GOT3 (cell line): Measurements from ENCODE around the gene PIP5K1B.

Experiments used
- DNase-seq: peaks from one replicate; lab custom pipeline; 2025; ENCODE audit warnings: mixed read lengths; lab: John Stamatoyannopoulos, UW

Gene PIP5K1B

GRCh38 chr9:68852941-68853340, 147.9 kb downstream of the PIP5K1B start:
- DNase-seq = no peak

- no peak for DNase-seq
Observed at GRCh38 chr9:68859347-68859746, 154.3 kb downstream of the PIP5K1B start.

GRCh38 chr9:68860419-68860818, 155.4 kb downstream of the PIP5K1B start:
- DNase-seq = no peak

- DNase-seq = no peak
Observed at GRCh38 chr9:68861436-68861835, 156.4 kb downstream of the PIP5K1B start.

GRCh38 chr9:68867066-68867465, 162.0 kb downstream of the PIP5K1B start:
- DNase-seq = no peak

- no peak for DNase-seq
Observed at GRCh38 chr9:68869022-68869421, 164.0 kb downstream of the PIP5K1B start.

GRCh38 chr9:68870086-68870485, 165.0 kb downstream of the PIP5K1B start:
- DNase-seq = no peak

- DNase-seq = no peak
Observed at GRCh38 chr9:68871236-68871635, 166.2 kb downstream of the PIP5K1B start.

GRCh38 chr9:68872026-68872501, 167.0 kb downstream of the PIP5K1B start:
- no peak for DNase-seq

- no peak for DNase-seq
Observed at GRCh38 chr9:68873179-68873578, 168.1 kb downstream of the PIP5K1B start.

- DNase-seq = no peak
Observed at GRCh38 chr9:68876273-68876672, 171.2 kb downstream of the PIP5K1B start.

- no peak for DNase-seq
Observed at GRCh38 chr9:68876681-68877080, 171.6 kb downstream of the PIP5K1B start.

- no peak for DNase-seq
Observed at GRCh38 chr9:68877219-68877618, 172.2 kb downstream of the PIP5K1B start.

GRCh38 chr9:68878450-68878849, 173.4 kb downstream of the PIP5K1B start:
- no peak for DNase-seq

GRCh38 chr9:68883224-68883623, 178.2 kb downstream of the PIP5K1B start:
- DNase-seq = no peak

- DNase-seq = no peak
Observed at GRCh38 chr9:68887232-68887631, 182.2 kb downstream of the PIP5K1B start.

- no peak for DNase-seq
Observed at GRCh38 chr9:68894502-68894901, 189.5 kb downstream of the PIP5K1B start.

GRCh38 chr9:68895741-68896478, 190.9 kb downstream of the PIP5K1B start:
- DNase-seq = no peak

GRCh38 chr9:68896486-68896885, 191.4 kb downstream of the PIP5K1B start:
- no peak for DNase-seq

- DNase-seq = no peak
Observed at GRCh38 chr9:68897577-68898145, 192.6 kb downstream of the PIP5K1B start.

- DNase-seq = no peak
Observed at GRCh38 chr9:68898781-68899439, 193.9 kb downstream of the PIP5K1B start.

GRCh38 chr9:68904454-68904853, 199.4 kb downstream of the PIP5K1B start:
- DNase-seq = no peak

GRCh38 chr9:68905129-68905528, 200.1 kb downstream of the PIP5K1B start:
- no peak for DNase-seq
